ENCODE results near the gene GCLM. TPM values are rescaled to one million over a fixed set of nuclear protein-coding genes. Genes with fewer than 3 reads are reported as not detected.

Gene GCLM
- total and polyA plus RNA-seq, 2 of the 4 experiments (the other 2 are of a cell fraction), result 15.5 to 20.1 TPM

DNA sequence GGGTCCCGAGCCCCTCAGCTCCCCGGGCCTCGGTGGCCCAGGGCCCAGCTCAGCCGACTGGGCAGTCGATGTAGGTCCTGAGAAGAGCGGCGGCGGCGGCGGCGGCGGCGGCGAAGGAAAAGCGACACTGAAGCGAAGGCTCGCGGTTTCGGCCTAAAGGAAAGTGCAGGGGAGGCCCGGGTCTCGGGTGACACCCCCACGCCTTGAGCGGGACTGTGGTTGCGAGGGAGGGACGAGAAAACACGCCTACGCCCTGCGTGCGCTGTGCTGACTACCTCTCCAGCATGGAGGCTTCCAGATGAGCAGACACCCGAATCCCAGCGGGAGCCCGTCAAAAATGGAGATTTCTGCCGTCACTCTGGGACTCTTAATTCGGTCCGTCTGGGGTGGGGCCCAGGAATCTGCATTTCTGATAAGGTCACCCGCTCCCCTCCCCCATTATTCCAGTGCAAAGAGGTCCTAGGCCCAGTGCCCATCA lies 61.4 kb downstream of the GCLM start:
- Histone ChIP-seq H2BK120ac (ENCODE audit: low read depth, low read length) (peak overlapping the region; percentile 52), H3K9ac (ENCODE audit: low read depth, low read length) (peak overlapping the region; percentile 71), H3K79me1 (ENCODE audit: low read depth in 1 of 2, low read length in 2 of 2) (no peaks in the 10 kb centered on the region), H3K4me2 (ENCODE audit: low read depth, low read length) (peak overlapping the region; percentile 73), H3K23ac (ENCODE audit: low read depth, low read length) (peak overlapping the region; percentile 57; the same call in 1 of the 2 replicates), H2AK5ac (ENCODE audit: low read depth, low read length) (no peak overlapping the region), H4K8ac (ENCODE audit: low read depth in 2 of 2, low read length in 2 of 2) (peak overlapping the region in 1 of 2 experiments; percentile 38; a peak in 1 of 4 replicates), H3K18ac (ENCODE audit: low read depth, low read length) (0 out of 2 replicates have a peak overlapping the region, but pooled peaks have one; percentile 30), H4K91ac (ENCODE audit: insufficient read depth, low read depth, low read length) (peak overlapping the region; percentile 2; the same call in 1 of the 2 replicates), H3K4me3 (ENCODE audit: insufficient read depth, low read depth, low read length) (peak overlapping the region; percentile 92), H3K56ac (ENCODE audit: extremely low read depth, insufficient read depth, low read length) (peak overlapping the region; percentile 23; the same call in 1 of the 2 replicates), H2BK15ac (ENCODE audit: low read depth, low read length) (no peak overlapping the region), H4K20me1 (ENCODE audit: insufficient read depth, low read length) (peaks cover 6% of the 10 kb centered on the region; the same call in 1 of the 2 replicates), H2AFZ (replicated peaks; ENCODE audit: low read length, poor library complexity) (peak overlapping the region; percentile 100), H3K27ac (ENCODE audit: insufficient read depth, low read length) (peak overlapping the region; percentile 71), H3K9me1 (ENCODE audit: insufficient read depth, low read length) (no peaks in the 10 kb centered on the region), H3K4ac (ENCODE audit: low read depth, low read length) (peak overlapping the region; percentile 51), H3K9me3 (ENCODE audit: control insufficient read depth, insufficient read depth, low read length) (no peaks in the 10 kb centered on the region), H3K36me3 (ENCODE audit: control insufficient read depth, insufficient read depth, low read length) (no peaks in the 10 kb centered on the region), H3K14ac (replicated peaks; ENCODE audit: low read depth, low read length) (peak overlapping the region; percentile 31; the same call in 1 of the 2 replicates), H4K5ac (ENCODE audit: low read depth, low read length) (peak overlapping the region; percentile 16), H3K27me3 (ENCODE audit: control insufficient read depth, insufficient read depth, low read length) (no peaks in the 10 kb centered on the region), H2BK20ac (ENCODE audit: low read depth, low read length) (0 out of 2 replicates have a peak overlapping the region, but pooled peaks have one; percentile 29), H2BK5ac (ENCODE audit: low read depth, low read length, poor library complexity, severe bottlenecking) (peak overlapping the region; percentile 43), H3K4me1 (ENCODE audit: control insufficient read depth, insufficient read depth, low read length) (peaks cover 1% of the 10 kb centered on the region; the same call in 1 of the 2 replicates), H2AK9ac (replicated peaks; ENCODE audit: low read depth, low read length, poor library complexity) (peak overlapping the region; percentile 82)
- dilution Hi-C loops (cut with HindIII; ENCODE audit: low sequenced_read_pairs, unreplicated experiment) (no loop called here), intact Hi-C loops (cut with micrococcal nuclease) (loop anchor here (1.0 to 5.0 kb wide), 3 partner anchors 501 to 769 kb away; partner anchors contain the start of genes DR1 and MTF2), in situ Hi-C loops (cut with MboI; ENCODE audit: low sequenced_read_pairs) (no loop called here)
- no TSS peak for BruUV-seq (replicated peaks)
- TF ChIP-seq MAFK (IDR thresholded peaks at IDR 0.05; ENCODE audit: low read depth, low read length), result no peak
- ATAC-seq (ENCODE audit: low read depth) (peak; percentile 31), DNase-seq (peak; percentile 60)
- ChIA-PET POLR2A (ENCODE audit: unreplicated experiment) (interaction anchor here (0.6 kb wide), 1 partner anchor 414 kb away, joined by 6 read pairs; no protein-coding TSS in a partner anchor), CTCF (no interaction called here)
- no CpG with 5 or more reads among the region's 36 CpGs for WGBS, 2 experiments (ENCODE audit: extremely low coverage in 2 of 2, insufficient read length in 1 of 2)
